ENCODE data around the gene ACER2.
A peak's percentile ranks its signal among the peaks of the same experiment; 100 is the strongest.

The ACER2 gene

GRCh38 chr9:19464061-19464763 lies 55.4 kb downstream of the ACER2 start:
- H3K4me1 ChIP-seq (ENCODE audit: control insufficient read depth, insufficient read depth, low read length, poor library complexity, severe bottlenecking) = no peaks in the 10 kb centered on the region
- no peaks in the 10 kb centered on the region for H3K27me3 ChIP-seq (replicated peaks; ENCODE audit: control insufficient read depth, insufficient read depth, low read length, poor library complexity, severe bottlenecking)
- H3K36me3 ChIP-seq (ENCODE audit: control insufficient read depth, insufficient read depth, low read length) = no peaks in the 10 kb centered on the region
- H3K9me3 ChIP-seq (ENCODE audit: control insufficient read depth, low read length) = no peaks in the 10 kb centered on the region
- H3K4me3 ChIP-seq (ENCODE audit: insufficient read depth, low read depth, low read length, poor library complexity, severe bottlenecking) = peak overlapping the region; percentile 59
- no peak overlapping the region for H3K27ac ChIP-seq (ENCODE audit: insufficient read depth, low read length, poor library complexity, severe bottlenecking)
- DNase-seq = no peak

- DNase-seq = peak; percentile 24 to 53 (median 40)
- Histone ChIP-seq H3K36me3 (ENCODE audit: control insufficient read depth, insufficient read depth, low read length) (no peaks in the 10 kb centered on the region), H3K9me3 (ENCODE audit: control insufficient read depth, low read length) (no peaks in the 10 kb centered on the region), H3K4me3 (ENCODE audit: insufficient read depth, low read depth, low read length, poor library complexity, severe bottlenecking) (peak overlapping the region; percentile 59), H3K27me3 (replicated peaks; ENCODE audit: control insufficient read depth, insufficient read depth, low read length, poor library complexity, severe bottlenecking) (no peaks in the 10 kb centered on the region), H3K27ac (ENCODE audit: insufficient read depth, low read length, poor library complexity, severe bottlenecking) (no peak overlapping the region), H3K4me1 (ENCODE audit: control insufficient read depth, insufficient read depth, low read length, poor library complexity, severe bottlenecking) (no peaks in the 10 kb centered on the region)
Observed at GRCh38 chr9:19464764-19465585, 56.2 kb downstream of the ACER2 start.

GRCh38 chr9:19465586-19466279 lies 56.9 kb downstream of the ACER2 start:
- H3K36me3 ChIP-seq (ENCODE audit: control insufficient read depth, insufficient read depth, low read length) = no peaks in the 10 kb centered on the region
- no peaks in the 10 kb centered on the region for H3K4me1 ChIP-seq (ENCODE audit: control insufficient read depth, insufficient read depth, low read length, poor library complexity, severe bottlenecking)
- no peak overlapping the region for H3K4me3 ChIP-seq (ENCODE audit: insufficient read depth, low read depth, low read length, poor library complexity, severe bottlenecking)
- H3K27me3 ChIP-seq (replicated peaks; ENCODE audit: control insufficient read depth, insufficient read depth, low read length, poor library complexity, severe bottlenecking) = no peaks in the 10 kb centered on the region
- no peaks in the 10 kb centered on the region for H3K9me3 ChIP-seq (ENCODE audit: control insufficient read depth, low read length)
- DNase-seq = no peak
- no peak overlapping the region for H3K27ac ChIP-seq (ENCODE audit: insufficient read depth, low read length, poor library complexity, severe bottlenecking)

GRCh38 chr9:19466280-19466639 lies 57.5 kb downstream of the ACER2 start:
- H3K4me3 ChIP-seq (ENCODE audit: insufficient read depth, low read depth, low read length, poor library complexity, severe bottlenecking) = no peak overlapping the region
- no peak for DNase-seq
- no peaks in the 10 kb centered on the region for H3K27me3 ChIP-seq (replicated peaks; ENCODE audit: control insufficient read depth, insufficient read depth, low read length, poor library complexity, severe bottlenecking)

GRCh38 chr9:19469271-19469670 lies 60.5 kb downstream of the ACER2 start:
- Histone ChIP-seq H3K27ac (ENCODE audit: insufficient read depth, low read length, poor library complexity, severe bottlenecking) (no peak overlapping the region), H3K4me3 (ENCODE audit: insufficient read depth, low read depth, low read length, poor library complexity, severe bottlenecking) (no peak overlapping the region), H3K36me3 (ENCODE audit: control insufficient read depth, insufficient read depth, low read length) (no peaks in the 10 kb centered on the region), H3K27me3 (replicated peaks; ENCODE audit: control insufficient read depth, insufficient read depth, low read length, poor library complexity, severe bottlenecking) (no peaks in the 10 kb centered on the region), H3K9me3 (ENCODE audit: control insufficient read depth, low read length) (no peaks in the 10 kb centered on the region), H3K4me1 (ENCODE audit: control insufficient read depth, insufficient read depth, low read length, poor library complexity, severe bottlenecking) (peaks cover 9% of the 10 kb centered on the region)
- DNase-seq = no peak

More at GRCh38 chr9:19466280-19466639, 57.5 kb downstream of the ACER2 start:
- H3K36me3 ChIP-seq (ENCODE audit: control insufficient read depth, insufficient read depth, low read length) = no peaks in the 10 kb centered on the region
- no peak overlapping the region for H3K27ac ChIP-seq (ENCODE audit: insufficient read depth, low read length, poor library complexity, severe bottlenecking)
- H3K4me1 ChIP-seq (ENCODE audit: control insufficient read depth, insufficient read depth, low read length, poor library complexity, severe bottlenecking) = no peaks in the 10 kb centered on the region
- no peaks in the 10 kb centered on the region for H3K9me3 ChIP-seq (ENCODE audit: control insufficient read depth, low read length)

- no peak overlapping the region for H3K27ac ChIP-seq (ENCODE audit: insufficient read depth, low read length, poor library complexity, severe bottlenecking)
- no peak overlapping the region for H3K4me3 ChIP-seq (ENCODE audit: insufficient read depth, low read depth, low read length, poor library complexity, severe bottlenecking)
- H3K36me3 ChIP-seq (ENCODE audit: control insufficient read depth, insufficient read depth, low read length) = no peaks in the 10 kb centered on the region
- peaks cover 9% of the 10 kb centered on the region for H3K4me1 ChIP-seq (ENCODE audit: control insufficient read depth, insufficient read depth, low read length, poor library complexity, severe bottlenecking)
- no peaks in the 10 kb centered on the region for H3K27me3 ChIP-seq (replicated peaks; ENCODE audit: control insufficient read depth, insufficient read depth, low read length, poor library complexity, severe bottlenecking)
- H3K9me3 ChIP-seq (ENCODE audit: control insufficient read depth, low read length) = no peaks in the 10 kb centered on the region
- no peak for DNase-seq
Observed at GRCh38 chr9:19470567-19470966, 61.8 kb downstream of the ACER2 start.

- Histone ChIP-seq H3K27me3 (replicated peaks; ENCODE audit: control insufficient read depth, insufficient read depth, low read length, poor library complexity, severe bottlenecking) (no peaks in the 10 kb centered on the region), H3K4me1 (ENCODE audit: control insufficient read depth, insufficient read depth, low read length, poor library complexity, severe bottlenecking) (peaks cover 9% of the 10 kb centered on the region), H3K36me3 (ENCODE audit: control insufficient read depth, insufficient read depth, low read length) (no peaks in the 10 kb centered on the region), H3K4me3 (ENCODE audit: insufficient read depth, low read depth, low read length, poor library complexity, severe bottlenecking) (no peak overlapping the region), H3K27ac (ENCODE audit: insufficient read depth, low read length, poor library complexity, severe bottlenecking) (no peak overlapping the region), H3K9me3 (ENCODE audit: control insufficient read depth, low read length) (no peaks in the 10 kb centered on the region)
- DNase-seq = no peak
Observed at GRCh38 chr9:19470981-19471650, 62.3 kb downstream of the ACER2 start.

GRCh38 chr9:19471737-19472648 lies 63.2 kb downstream of the ACER2 start:
- peak in 1 of 3 donors; percentile 9 for DNase-seq
- Histone ChIP-seq H3K27ac (ENCODE audit: insufficient read depth, low read length, poor library complexity, severe bottlenecking) (no peak overlapping the region), H3K4me3 (ENCODE audit: insufficient read depth, low read depth, low read length, poor library complexity, severe bottlenecking) (peak overlapping the region; percentile 43), H3K9me3 (ENCODE audit: control insufficient read depth, low read length) (no peaks in the 10 kb centered on the region), H3K36me3 (ENCODE audit: control insufficient read depth, insufficient read depth, low read length) (no peaks in the 10 kb centered on the region), H3K4me1 (ENCODE audit: control insufficient read depth, insufficient read depth, low read length, poor library complexity, severe bottlenecking) (peaks cover 9% of the 10 kb centered on the region), H3K27me3 (replicated peaks; ENCODE audit: control insufficient read depth, insufficient read depth, low read length, poor library complexity, severe bottlenecking) (no peaks in the 10 kb centered on the region)

GRCh38 chr9:19473605-19474004 lies 64.8 kb downstream of the ACER2 start:
- no peak overlapping the region for H3K27ac ChIP-seq (ENCODE audit: insufficient read depth, low read length, poor library complexity, severe bottlenecking)
- H3K4me3 ChIP-seq (ENCODE audit: insufficient read depth, low read depth, low read length, poor library complexity, severe bottlenecking) = no peak overlapping the region
- no peak for DNase-seq
- H3K4me1 ChIP-seq (ENCODE audit: control insufficient read depth, insufficient read depth, low read length, poor library complexity, severe bottlenecking) = peaks cover 9% of the 10 kb centered on the region
- H3K36me3 ChIP-seq (ENCODE audit: control insufficient read depth, insufficient read depth, low read length) = no peaks in the 10 kb centered on the region
- H3K9me3 ChIP-seq (ENCODE audit: control insufficient read depth, low read length) = no peaks in the 10 kb centered on the region
- no peaks in the 10 kb centered on the region for H3K27me3 ChIP-seq (replicated peaks; ENCODE audit: control insufficient read depth, insufficient read depth, low read length, poor library complexity, severe bottlenecking)
